OCI-LY7 (cell line): ENCODE measurements around the gene TPP1. TPM values are rescaled to one million over a fixed set of nuclear protein-coding genes. Genes with fewer than 3 reads are reported as not detected.

Experiments used
- BruUV-seq: library from RNA; stranded (reverse); fragments of 400-500 nt; replicated peaks from 2 replicates; lab custom pipeline; 2021; lab: Mats Ljungman, UMichigan
- CTCF ChIA-PET: fragments of 300-600 bp; sonication (Branson Sonifier 250); formaldehyde crosslinking; loops from one replicate; lab custom pipeline; 2022; ENCODE audit warnings: antibody characterized with exemption; ENCODE audit not compliant: unreplicated experiment; lab: Charles Lee
- POLR2A ChIA-PET: fragments of 300-600 bp; sonication (Branson Sonifier 250); formaldehyde crosslinking; loops from one replicate; lab custom pipeline; 2022; ENCODE audit warnings: antibody characterized with exemption; lab: Charles Lee
- DNase-seq: peaks from one replicate; pipeline ENCODE4 v3.0.0-alpha.2; 2015; ENCODE audit warnings: low spot score
- H2AFZ ChIP-seq: fragments of 200-600 bp; sonication (generic), shearing (Covaris generic); 2 replicates; pipeline ENCODE4 v1.6.1; 2014; ENCODE audit warnings: mild to moderate bottlenecking, antibody characterized with exemption, low read length, moderate library complexity
- H3K27ac ChIP-seq: fragments of 200-600 bp; sonication (generic); 2 replicates; pipeline ENCODE4 v1.5.1; 2014; ENCODE audit warnings: mixed run types, low read depth, mild to moderate bottlenecking, moderate library complexity, low read length, inconsistent platforms; ENCODE audit not compliant: poor library complexity, severe bottlenecking
- H3K36me3 ChIP-seq: fragments of 200-600 bp; sonication (generic); 2 replicates; pipeline ENCODE4 v1.6.1; 2014; ENCODE audit warnings: mild to moderate bottlenecking, antibody characterized with exemption, low read length, moderate library complexity, mixed read lengths; ENCODE audit not compliant: insufficient read depth
- H3K4me1 ChIP-seq: fragments of 200-600 bp; sonication (generic); 2 replicates; pipeline ENCODE4 v1.5.1; 2014; ENCODE audit warnings: mild to moderate bottlenecking, low read length; ENCODE audit not compliant: insufficient read depth, poor library complexity, severe bottlenecking
- H3K4me2 ChIP-seq: fragments of 200-600 bp; sonication (generic); 2 replicates; pipeline ENCODE4 v1.6.1; 2014; ENCODE audit warnings: mild to moderate bottlenecking, low read length
- H3K4me3 ChIP-seq: fragments of 200-600 bp; sonication (generic); 2 replicates; pipeline ENCODE4 v1.5.1; 2014; ENCODE audit warnings: mild to moderate bottlenecking, low read depth, low read length; ENCODE audit not compliant: poor library complexity, severe bottlenecking
- H3K79me2 ChIP-seq: fragments of 200-600 bp; sonication (generic); 2 replicates; pipeline ENCODE4 v1.6.1; 2016; ENCODE audit warnings: low read depth, mild to moderate bottlenecking, low read length, moderate library complexity, mixed read lengths; ENCODE audit not compliant: insufficient read depth
- H3K9me2 ChIP-seq: fragments of 200-600 bp; sonication (generic); 2 replicates; pipeline ENCODE4 v1.6.1; 2016; ENCODE audit warnings: mild to moderate bottlenecking, low read length, mixed read lengths; ENCODE audit not compliant: insufficient read depth
- H3K9me3 ChIP-seq: fragments of 200-600 bp; sonication (generic); 2 replicates; pipeline ENCODE4 v1.6.1; 2014; ENCODE audit warnings: mild to moderate bottlenecking, mixed run types, low read length, mixed read lengths
- H4K20me1 ChIP-seq: fragments of 200-600 bp; sonication (generic); 2 replicates; pipeline ENCODE4 v1.6.1; 2014; ENCODE audit warnings: mild to moderate bottlenecking, antibody characterized with exemption, low read length, moderate library complexity, mixed read lengths; ENCODE audit not compliant: insufficient read depth
- EZH2phosphoT487 ChIP-seq: fragments of 200-600 bp; sonication (generic); IDR thresholded peaks from 2 replicates; pipeline ENCODE4 v1.6.1; 2018; ENCODE audit warnings: low read depth, borderline replicate concordance, mild to moderate bottlenecking, mixed run types, antibody characterized with exemption, low read length, moderate library complexity, mixed read lengths
- intact Hi-C: fragments of 100-400 bp; cut with micrococcal nuclease; formaldehyde crosslinking; loops from one replicate; pipeline ENCODE4 v1.10.0; 2022; ENCODE audit not compliant: unreplicated experiment
- total RNA-seq, 2 experiments: library from RNA; depleted of rRNA in 1 of 2; stranded (reverse); fragments of >200 nt in 1 of 2; shearing (Covaris generic) in 1 of 2; gene quantifications; 2 replicates each; pipeline ENCODE4 v1.2.3, GENCODE V29; 2014 to 2022
- TF ChIP-seq, protein P1 (sequence below): fragments of 200-600 bp; sonication (generic); conservative IDR thresholded peaks from 2 replicates; pipeline ENCODE4 v1.5.1; 2014; ENCODE audit warnings: mild to moderate bottlenecking, antibody characterized with exemption, low read length, moderate library complexity, mixed read lengths

Gene TPP1
- total RNA-seq, 2 experiments from 2014 or later: 16.6 to 41.1 TPM

- ChIA-PET CTCF (interaction anchor here (0.7 kb wide), 1 partner anchor 132 kb away, joined by 3 read pairs; no protein-coding TSS in a partner anchor), POLR2A (no interaction called here)
- Histone ChIP-seq H3K4me2 (no peak overlapping the region), H3K36me3 (no peaks in the 10 kb centered on the region), H4K20me1 (no peaks in the 10 kb centered on the region), H3K9me2 (no peaks in the 10 kb centered on the region), H3K27ac (no peak overlapping the region), H3K9me3 (no peaks in the 10 kb centered on the region), H3K79me2 (no peaks in the 10 kb centered on the region), H2AFZ (no peak overlapping the region), H3K4me1 (no peaks in the 10 kb centered on the region), H3K4me3 (no peak overlapping the region)
- TF ChIP-seq, protein P1, sequence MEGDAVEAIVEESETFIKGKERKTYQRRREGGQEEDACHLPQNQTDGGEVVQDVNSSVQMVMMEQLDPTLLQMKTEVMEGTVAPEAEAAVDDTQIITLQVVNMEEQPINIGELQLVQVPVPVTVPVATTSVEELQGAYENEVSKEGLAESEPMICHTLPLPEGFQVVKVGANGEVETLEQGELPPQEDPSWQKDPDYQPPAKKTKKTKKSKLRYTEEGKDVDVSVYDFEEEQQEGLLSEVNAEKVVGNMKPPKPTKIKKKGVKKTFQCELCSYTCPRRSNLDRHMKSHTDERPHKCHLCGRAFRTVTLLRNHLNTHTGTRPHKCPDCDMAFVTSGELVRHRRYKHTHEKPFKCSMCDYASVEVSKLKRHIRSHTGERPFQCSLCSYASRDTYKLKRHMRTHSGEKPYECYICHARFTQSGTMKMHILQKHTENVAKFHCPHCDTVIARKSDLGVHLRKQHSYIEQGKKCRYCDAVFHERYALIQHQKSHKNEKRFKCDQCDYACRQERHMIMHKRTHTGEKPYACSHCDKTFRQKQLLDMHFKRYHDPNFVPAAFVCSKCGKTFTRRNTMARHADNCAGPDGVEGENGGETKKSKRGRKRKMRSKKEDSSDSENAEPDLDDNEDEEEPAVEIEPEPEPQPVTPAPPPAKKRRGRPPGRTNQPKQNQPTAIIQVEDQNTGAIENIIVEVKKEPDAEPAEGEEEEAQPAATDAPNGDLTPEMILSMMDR: no peak
- no peak for TF ChIP-seq EZH2phosphoT487
- intact Hi-C loops: no loop called here
- no TSS peak for BruUV-seq
- DNase-seq: no peak
Measured at GRCh38 chr11:6571434-6572008, 47.7 kb downstream of the TPP1 start.

DNA sequence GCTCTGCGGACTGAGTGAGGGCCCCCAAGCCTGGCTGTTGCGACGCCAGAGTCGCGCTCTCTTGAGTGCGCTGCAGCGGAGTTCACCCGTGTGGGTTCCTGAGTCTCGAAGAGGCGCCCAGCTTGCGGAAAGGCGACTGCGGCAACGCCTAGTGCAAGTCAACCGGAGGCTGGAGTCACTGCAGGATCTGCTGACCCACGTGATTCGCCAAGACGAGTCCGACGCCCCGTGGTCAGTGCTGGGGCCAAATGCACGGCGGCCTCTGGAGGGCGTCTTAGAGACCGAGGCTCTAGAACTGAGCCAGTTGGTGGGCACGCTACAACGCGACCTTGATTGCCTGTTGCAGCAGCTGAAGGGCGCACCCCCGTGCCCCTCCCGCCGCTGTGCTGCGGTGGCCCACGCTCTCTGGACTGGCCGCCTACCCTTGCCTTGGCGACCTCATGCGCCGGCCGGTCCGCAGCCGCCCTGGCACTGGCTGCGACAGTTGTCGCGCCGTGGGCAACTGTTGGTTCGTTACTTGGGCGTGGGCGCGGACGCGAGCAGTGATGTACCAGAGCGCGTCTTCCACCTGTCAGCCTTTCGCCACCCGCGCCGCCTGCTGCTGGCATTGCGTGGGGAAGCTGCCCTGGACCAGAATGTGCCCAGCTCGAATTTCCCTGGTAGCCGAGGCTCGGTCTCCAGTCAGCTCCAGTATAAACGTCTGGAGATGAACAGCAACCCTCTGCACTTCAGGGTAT lies 48.4 kb downstream of the TPP1 start:
- intact Hi-C loops: no loop called here
- no peaks in the 10 kb centered on the region for H3K79me2 ChIP-seq
- no peak overlapping the region for H2AFZ ChIP-seq
- no peak for TF ChIP-seq EZH2phosphoT487
- TF ChIP-seq, protein P1: no peak
- ChIA-PET CTCF (interaction anchor here (0.7 kb wide), 1 partner anchor 132 kb away, joined by 3 read pairs; no protein-coding TSS in a partner anchor), POLR2A (no interaction called here)
- BruUV-seq: no TSS peak
- no peak overlapping the region for H3K4me2 ChIP-seq
- no peaks in the 10 kb centered on the region for H4K20me1 ChIP-seq
- H3K36me3 ChIP-seq: no peaks in the 10 kb centered on the region
- no peak overlapping the region for H3K4me3 ChIP-seq
- no peaks in the 10 kb centered on the region for H3K4me1 ChIP-seq
- DNase-seq: no peak
- no peaks in the 10 kb centered on the region for H3K9me3 ChIP-seq
- H3K9me2 ChIP-seq: no peaks in the 10 kb centered on the region
- H3K27ac ChIP-seq: no peak overlapping the region

- CTCF ChIA-PET: no interaction called here
Measured at GRCh38 chr11:6569706-6570105, 49.5 kb downstream of the TPP1 start.

More at GRCh38 chr11:6569706-6570105, 49.5 kb downstream of the TPP1 start:
- Histone ChIP-seq H3K36me3 (no peaks in the 10 kb centered on the region), H3K9me3 (no peaks in the 10 kb centered on the region), H3K4me2 (no peak overlapping the region), H3K4me3 (no peak overlapping the region), H4K20me1 (no peaks in the 10 kb centered on the region), H3K4me1 (no peaks in the 10 kb centered on the region), H3K9me2 (no peaks in the 10 kb centered on the region), H2AFZ (no peak overlapping the region), H3K27ac (no peak overlapping the region), H3K79me2 (no peaks in the 10 kb centered on the region)
- TF ChIP-seq EZH2phosphoT487: no peak
- TF ChIP-seq, protein P1: no peak
- no peak for DNase-seq
- intact Hi-C loops: no loop called here
- POLR2A ChIA-PET: interaction anchor here (0.7 to 0.8 kb wide), 2 partner anchors 9 to 102 kb away, joined by 3 to 9 read pairs; no protein-coding TSS in a partner anchor
- BruUV-seq: no TSS peak
